ENCODE measurements around the gene SUSD4.

Gene SUSD4

GRCh38 chr1:223189525-223189902 is 174.5 kb downstream of the SUSD4 start:
- ChIA-PET CTCF (no interaction called here), POLR2A (no interaction called here)
- H3K4me3 ChIP-seq (ENCODE audit: low read depth, low read length), result no peak overlapping the region
- no peak for TF ChIP-seq CTCF (IDR thresholded peaks at IDR 0.05; ENCODE audit: insufficient read depth, low read length, missing control alignments)
- no peak for DNase-seq (ENCODE audit: low read depth, low spot score)

- CTCF ChIA-PET, result no interaction called here
- POLR2A ChIA-PET, result no interaction called here
- DNase-seq (ENCODE audit: low read depth, low spot score), result no peak
- H3K4me3 ChIP-seq (ENCODE audit: low read depth, low read length), result no peak overlapping the region
- no peak for TF ChIP-seq CTCF (IDR thresholded peaks at IDR 0.05; ENCODE audit: insufficient read depth, low read length, missing control alignments)
Observed at GRCh38 chr1:223188618-223189356, 175.2 kb downstream of the SUSD4 start.

GRCh38 chr1:223186800-223187199 is 177.2 kb downstream of the SUSD4 start:
- POLR2A ChIA-PET, result no interaction called here
- DNase-seq (ENCODE audit: low read depth, low spot score), result no peak
- no peak for TF ChIP-seq CTCF (IDR thresholded peaks at IDR 0.05; ENCODE audit: insufficient read depth, low read length, missing control alignments)
- CTCF ChIA-PET, result no interaction called here
- no peak overlapping the region for H3K4me3 ChIP-seq (ENCODE audit: low read depth, low read length)

- no peak overlapping the region for H3K4me3 ChIP-seq (ENCODE audit: low read depth, low read length)
- TF ChIP-seq CTCF (IDR thresholded peaks at IDR 0.05; ENCODE audit: insufficient read depth, low read length, missing control alignments), result no peak
- ChIA-PET POLR2A (no interaction called here), CTCF (no interaction called here)
- DNase-seq (ENCODE audit: low read depth, low spot score), result no peak
Observed at GRCh38 chr1:223183268-223183862, 180.6 kb downstream of the SUSD4 start.

- no peak for DNase-seq (ENCODE audit: low read depth, low spot score)
Observed at GRCh38 chr1:223180731-223181321, 183.2 kb downstream of the SUSD4 start.

More at GRCh38 chr1:223180731-223181321, 183.2 kb downstream of the SUSD4 start:
- no peak for TF ChIP-seq CTCF (IDR thresholded peaks at IDR 0.05; ENCODE audit: insufficient read depth, low read length, missing control alignments)
- CTCF ChIA-PET, result interaction anchor here (0.8 kb wide), 1 partner anchor 47 kb away, joined by 3 read pairs; no protein-coding TSS in a partner anchor
- H3K4me3 ChIP-seq (ENCODE audit: low read depth, low read length), result no peak overlapping the region
- POLR2A ChIA-PET, result interaction anchor here (0.6 kb wide), 1 partner anchor 46 kb away, joined by 4 read pairs; no protein-coding TSS in a partner anchor

All from AG04449 (cell line).